Stimulated activated CD4-positive, alpha-beta T cell treated with anti-CD3 and anti-CD28 coated beads, Interleukin-2, amount 100 ng/mL, for 24 hours (primary cell): Measurements from ENCODE around the gene ZNF41.

ENCODE experiments used
- DNase-seq, 2 donors: peaks; one replicate each; pipeline ENCODE4 v3.0.0-alpha.2; 2020

ZNF41 gene

DNA sequence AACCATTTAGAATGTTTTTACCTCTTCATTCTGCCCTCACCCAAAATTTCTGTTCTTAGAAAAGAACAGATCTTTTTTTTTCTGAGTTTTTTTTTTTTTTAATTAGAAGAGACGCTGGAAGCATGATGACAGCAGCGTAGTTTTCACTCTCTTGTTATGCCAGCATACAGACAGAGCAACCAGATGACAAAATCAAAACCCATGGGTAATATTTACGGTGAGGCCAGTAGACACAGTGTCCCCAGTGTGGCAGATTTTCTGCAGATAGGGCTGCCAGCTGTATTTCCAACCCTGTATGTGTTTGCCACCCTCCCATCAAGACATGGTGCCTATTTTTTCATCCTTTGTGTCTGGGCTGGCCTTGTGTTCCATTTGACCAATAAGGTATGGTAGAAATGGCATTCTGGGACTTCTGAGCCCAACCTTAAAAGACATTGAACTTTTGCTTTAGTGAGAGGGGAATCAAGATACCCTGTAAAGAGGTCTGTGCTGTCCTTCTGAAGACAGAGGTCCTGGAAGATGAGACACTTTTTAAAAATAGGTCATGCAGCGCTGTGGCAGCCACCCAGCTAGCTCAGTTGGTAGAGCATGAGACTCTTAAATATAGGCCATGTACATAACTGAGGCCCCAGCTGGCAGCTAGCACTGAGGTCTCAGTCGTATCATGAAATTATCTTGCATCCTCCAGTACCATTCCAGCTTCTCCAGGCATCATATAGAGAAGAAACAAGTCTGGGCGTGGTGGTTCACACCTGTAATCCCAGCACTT, 6.7 kb upstream of the ZNF41 start:
- DNase-seq = no peak

GRCh38 chrX:47484885-47485284, 1.9 kb upstream of the ZNF41 start:
- DNase-seq = no peak

- peak in 1 of 2 donors; percentile 15 for DNase-seq
Observed at GRCh38 chrX:47483306-47484268, 565 bp upstream of the ZNF41 start.

- peak; percentile 1 to 17 for DNase-seq
Observed at GRCh38 chrX:47482065-47482511, 934 bp downstream of the ZNF41 start.

DNA sequence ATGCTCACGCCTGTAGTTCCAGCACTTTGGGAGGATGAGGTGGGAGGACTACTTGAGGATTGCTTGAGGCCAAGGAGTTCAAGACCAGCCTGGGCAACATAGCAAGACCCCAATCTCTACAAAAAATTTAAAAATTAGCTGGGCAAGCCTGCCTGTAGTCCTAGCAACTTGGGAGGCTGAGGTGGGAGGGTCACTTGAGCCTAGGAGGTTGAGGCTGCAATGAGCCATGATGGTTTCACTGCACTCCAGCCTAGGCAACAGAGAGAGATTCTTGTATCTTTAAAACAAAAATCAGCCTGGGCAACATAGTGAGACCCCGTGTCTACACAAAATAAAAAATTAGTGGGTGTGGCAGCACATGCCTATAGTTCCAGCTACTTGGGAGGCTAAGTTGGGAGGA, 1.9 kb downstream of the ZNF41 start:
- no peak for DNase-seq

GRCh38 chrX:47480576-47480975, 2.4 kb downstream of the ZNF41 start:
- no peak for DNase-seq

DNA sequence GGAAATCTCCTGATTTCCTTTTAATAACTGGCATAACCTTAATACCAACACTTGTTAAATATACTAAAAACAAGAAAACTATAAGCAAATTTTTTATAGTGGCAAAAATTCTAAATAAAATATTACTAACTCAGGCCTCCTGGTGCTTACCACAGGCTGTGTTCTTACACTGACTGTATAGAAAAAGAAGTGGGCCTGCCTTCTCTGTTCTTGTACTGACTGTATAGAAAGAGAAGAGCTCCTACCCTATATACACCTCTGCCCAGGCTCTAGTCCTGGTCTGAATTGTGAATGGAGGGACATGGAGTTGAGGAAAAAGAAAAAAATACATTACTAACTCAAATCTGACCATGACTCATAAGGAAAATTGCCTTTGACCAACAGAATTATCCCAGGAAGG, 7.5 kb downstream of the ZNF41 start:
- DNase-seq = no peak

- DNase-seq = no peak
Observed at GRCh38 chrX:47467106-47467505, 15.9 kb downstream of the ZNF41 start.

DNA sequence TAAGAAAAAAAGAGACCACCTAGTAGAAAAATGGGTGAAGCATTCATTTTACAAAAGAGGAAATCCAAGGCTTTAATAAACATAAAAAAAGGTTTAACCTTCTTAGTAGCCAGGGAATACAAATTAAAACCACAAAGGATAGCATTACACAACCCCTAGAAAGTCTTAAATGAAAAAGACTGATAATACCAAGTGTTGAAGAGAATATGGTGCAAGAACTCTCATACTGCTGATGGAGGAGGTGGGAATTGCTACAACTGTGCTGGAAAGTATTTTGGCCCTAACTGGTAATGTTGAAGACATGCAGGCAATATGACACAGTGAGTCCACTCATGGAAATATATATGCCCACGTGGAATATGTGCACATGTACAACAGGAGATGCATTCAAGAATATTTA, 22.5 kb downstream of the ZNF41 start:
- no peak for DNase-seq

DNA sequence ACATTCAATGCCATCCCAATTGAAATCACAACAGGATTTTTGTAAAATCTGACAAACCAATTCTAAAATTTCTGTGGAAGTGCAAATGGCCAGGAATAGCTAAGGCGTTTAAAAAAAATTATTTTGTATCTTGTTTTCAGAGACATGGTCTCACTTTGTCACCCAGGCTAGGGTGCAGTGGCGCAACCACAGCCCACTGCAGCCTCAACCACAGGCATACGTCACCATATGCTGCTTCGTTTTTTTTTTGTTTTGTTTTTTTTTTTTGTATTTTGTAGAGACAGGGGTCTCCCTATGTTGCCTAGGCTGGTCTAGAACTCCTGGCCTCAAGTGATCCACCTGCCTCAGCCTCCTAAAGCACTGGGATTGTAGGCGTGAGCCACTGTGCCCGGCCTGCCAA, 24.5 kb downstream of the ZNF41 start:
- no peak for DNase-seq

- no peak for DNase-seq
Observed at GRCh38 chrX:47456080-47456479, 26.9 kb downstream of the ZNF41 start.

- no peak for DNase-seq
Observed at GRCh38 chrX:47452112-47452511, 30.9 kb downstream of the ZNF41 start.

- DNase-seq = no peak
Observed at GRCh38 chrX:47448165-47448806, 34.7 kb downstream of the ZNF41 start.

GRCh38 chrX:47447607-47448006, 35.4 kb downstream of the ZNF41 start:
- no peak for DNase-seq

- no peak for DNase-seq
Observed at GRCh38 chrX:47446971-47447370, 36.1 kb downstream of the ZNF41 start.

DNA sequence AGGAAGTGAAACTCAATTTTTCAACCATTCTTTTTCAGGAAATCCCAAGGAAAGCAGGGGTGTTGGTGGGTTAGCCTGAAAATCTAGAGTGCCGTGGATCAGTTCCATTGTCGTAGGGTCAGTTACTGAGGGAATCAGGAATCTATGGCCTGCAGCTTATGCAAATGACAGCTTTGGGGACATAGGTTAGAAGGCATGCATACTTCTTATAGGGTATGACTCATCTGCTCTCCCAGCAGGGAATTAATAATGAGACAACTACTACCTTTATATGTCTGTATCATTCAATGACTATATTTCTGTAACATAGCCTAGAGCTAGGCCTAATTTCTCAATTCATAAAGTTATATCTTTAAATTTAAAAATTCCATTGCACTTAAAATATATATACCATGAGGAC, 36.6 kb downstream of the ZNF41 start:
- no peak for DNase-seq

- no peak for DNase-seq
Observed at GRCh38 chrX:47430925-47431324, 52.1 kb downstream of the ZNF41 start.

DNA sequence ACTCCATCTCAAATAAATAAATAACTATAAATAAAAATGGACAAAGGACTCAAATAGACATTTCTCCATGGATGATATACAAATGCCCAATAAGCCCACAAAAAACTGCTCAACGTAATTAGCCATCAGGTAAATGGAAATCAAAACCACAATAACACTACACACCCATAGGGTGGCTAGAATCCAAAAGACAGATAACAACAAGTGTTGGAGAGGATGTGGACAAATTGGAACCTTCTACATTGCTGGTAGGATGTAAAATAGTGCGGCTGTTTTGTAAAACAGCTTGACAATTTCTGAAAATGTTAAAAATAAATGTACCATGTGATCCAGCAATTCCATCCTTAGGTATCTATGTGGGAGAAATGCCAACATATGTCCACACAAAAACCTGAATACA, 60.6 kb downstream of the ZNF41 start:
- no peak for DNase-seq

GRCh38 chrX:47420962-47421361, 62.1 kb downstream of the ZNF41 start:
- DNase-seq = no peak

DNA sequence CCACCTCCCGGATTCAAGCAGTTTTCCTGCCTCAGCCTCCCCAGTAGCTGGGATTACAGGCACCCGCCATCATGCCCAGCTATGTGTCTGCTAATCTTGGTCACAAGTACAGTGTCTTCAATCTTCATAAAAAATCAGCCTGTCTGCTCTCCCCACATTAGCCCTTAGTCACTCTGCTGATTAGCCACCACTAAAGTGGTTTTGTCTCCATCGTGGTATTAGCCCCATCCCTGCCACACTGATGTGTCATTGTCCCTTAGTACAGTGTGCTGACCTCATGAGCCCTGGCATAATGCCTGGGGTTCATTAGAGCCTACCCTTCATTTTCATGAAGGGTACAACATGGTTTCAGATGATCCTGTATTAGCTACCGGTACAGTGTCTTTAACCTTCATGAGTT, 62.8 kb downstream of the ZNF41 start:
- DNase-seq = no peak

GRCh38 chrX:47413179-47413594, 69.8 kb downstream of the ZNF41 start:
- DNase-seq = no peak
